ENCODE data around the gene CCDC12.

The CCDC12 gene

GRCh38 chr3:47013231-47013630, 36.7 kb upstream of the CCDC12 start:
- H3K4me3 ChIP-seq (ENCODE audit: low read depth, low read length) = no peak overlapping the region
- H3K9me3 ChIP-seq (ENCODE audit: control insufficient read depth, insufficient read depth, low read length) = no peaks in the 10 kb centered on the region
- H3K27me3 ChIP-seq (ENCODE audit: control insufficient read depth, insufficient read depth, low read length) = no peaks in the 10 kb centered on the region
- H3K9ac ChIP-seq (ENCODE audit: low read depth, low read length) = no peak overlapping the region
- no peaks in the 10 kb centered on the region for H3K4me1 ChIP-seq (ENCODE audit: control insufficient read depth, insufficient read depth, low read length)
- peaks cover 7% of the 10 kb centered on the region for H3K36me3 ChIP-seq (ENCODE audit: control insufficient read depth, insufficient read depth, low read length)

- Histone ChIP-seq H3K4me1 (ENCODE audit: control insufficient read depth, insufficient read depth, low read length) (no peaks in the 10 kb centered on the region), H3K9me3 (ENCODE audit: control insufficient read depth, insufficient read depth, low read length) (no peaks in the 10 kb centered on the region)
Measured at GRCh38 chr3:47012342-47013230, 36.0 kb upstream of the CCDC12 start.

GRCh38 chr3:47011371-47011770, 34.8 kb upstream of the CCDC12 start:
- Histone ChIP-seq H3K9ac (ENCODE audit: low read depth, low read length) (no peak overlapping the region), H3K4me1 (ENCODE audit: control insufficient read depth, insufficient read depth, low read length) (no peaks in the 10 kb centered on the region), H3K4me3 (ENCODE audit: low read depth, low read length) (no peak overlapping the region), H3K27me3 (ENCODE audit: control insufficient read depth, insufficient read depth, low read length) (no peaks in the 10 kb centered on the region), H3K36me3 (ENCODE audit: control insufficient read depth, insufficient read depth, low read length) (peaks cover 6% of the 10 kb centered on the region), H3K9me3 (ENCODE audit: control insufficient read depth, insufficient read depth, low read length) (no peaks in the 10 kb centered on the region)

More at GRCh38 chr3:47012342-47013230, 36.0 kb upstream of the CCDC12 start:
- H3K36me3 ChIP-seq (ENCODE audit: control insufficient read depth, insufficient read depth, low read length) = peaks cover 7% of the 10 kb centered on the region
- no peaks in the 10 kb centered on the region for H3K27me3 ChIP-seq (ENCODE audit: control insufficient read depth, insufficient read depth, low read length)
- H3K4me3 ChIP-seq (ENCODE audit: low read depth, low read length) = no peak overlapping the region
- no peak overlapping the region for H3K9ac ChIP-seq (ENCODE audit: low read depth, low read length)

- Histone ChIP-seq H3K9me3 (ENCODE audit: control insufficient read depth, insufficient read depth, low read length) (no peaks in the 10 kb centered on the region), H3K36me3 (ENCODE audit: control insufficient read depth, insufficient read depth, low read length) (peaks cover 11% of the 10 kb centered on the region), H3K27me3 (ENCODE audit: control insufficient read depth, insufficient read depth, low read length) (no peaks in the 10 kb centered on the region), H3K4me1 (ENCODE audit: control insufficient read depth, insufficient read depth, low read length) (no peaks in the 10 kb centered on the region), H3K4me3 (ENCODE audit: low read depth, low read length) (no peak overlapping the region), H3K9ac (ENCODE audit: low read depth, low read length) (no peak overlapping the region)
Measured at GRCh38 chr3:47010910-47011309, 34.4 kb upstream of the CCDC12 start.

GRCh38 chr3:47010111-47010712, 33.7 kb upstream of the CCDC12 start:
- Histone ChIP-seq H3K9me3 (ENCODE audit: control insufficient read depth, insufficient read depth, low read length) (no peaks in the 10 kb centered on the region), H3K4me3 (ENCODE audit: low read depth, low read length) (peak overlapping the region; percentile 79), H3K9ac (ENCODE audit: low read depth, low read length) (peak overlapping the region; percentile 94), H3K4me1 (ENCODE audit: control insufficient read depth, insufficient read depth, low read length) (no peaks in the 10 kb centered on the region), H3K36me3 (ENCODE audit: control insufficient read depth, insufficient read depth, low read length) (peaks cover 18% of the 10 kb centered on the region), H3K27me3 (ENCODE audit: control insufficient read depth, insufficient read depth, low read length) (no peaks in the 10 kb centered on the region)

- Histone ChIP-seq H3K9me3 (ENCODE audit: control insufficient read depth, insufficient read depth, low read length) (no peaks in the 10 kb centered on the region), H3K9ac (ENCODE audit: low read depth, low read length) (peak overlapping the region; percentile 94), H3K4me1 (ENCODE audit: control insufficient read depth, insufficient read depth, low read length) (no peaks in the 10 kb centered on the region), H3K4me3 (ENCODE audit: low read depth, low read length) (peak overlapping the region; percentile 79), H3K27me3 (ENCODE audit: control insufficient read depth, insufficient read depth, low read length) (no peaks in the 10 kb centered on the region), H3K36me3 (ENCODE audit: control insufficient read depth, insufficient read depth, low read length) (peaks cover 25% of the 10 kb centered on the region)
Measured at GRCh38 chr3:47009225-47010110, 32.9 kb upstream of the CCDC12 start.

GRCh38 chr3:47008851-47009224, 32.3 kb upstream of the CCDC12 start:
- H3K4me1 ChIP-seq (ENCODE audit: control insufficient read depth, insufficient read depth, low read length) = no peaks in the 10 kb centered on the region
- H3K4me3 ChIP-seq (ENCODE audit: low read depth, low read length) = peak overlapping the region; percentile 43
- H3K36me3 ChIP-seq (ENCODE audit: control insufficient read depth, insufficient read depth, low read length) = peaks cover 32% of the 10 kb centered on the region

GRCh38 chr3:47008234-47008796, 31.8 kb upstream of the CCDC12 start:
- no peak overlapping the region for H3K9ac ChIP-seq (ENCODE audit: low read depth, low read length)
- no peaks in the 10 kb centered on the region for H3K4me1 ChIP-seq (ENCODE audit: control insufficient read depth, insufficient read depth, low read length)
- H3K36me3 ChIP-seq (ENCODE audit: control insufficient read depth, insufficient read depth, low read length) = peaks cover 37% of the 10 kb centered on the region
- no peaks in the 10 kb centered on the region for H3K27me3 ChIP-seq (ENCODE audit: control insufficient read depth, insufficient read depth, low read length)
- no peaks in the 10 kb centered on the region for H3K9me3 ChIP-seq (ENCODE audit: control insufficient read depth, insufficient read depth, low read length)
- H3K4me3 ChIP-seq (ENCODE audit: low read depth, low read length) = peak overlapping the region; percentile 43

More at GRCh38 chr3:47008851-47009224, 32.3 kb upstream of the CCDC12 start:
- no peaks in the 10 kb centered on the region for H3K27me3 ChIP-seq (ENCODE audit: control insufficient read depth, insufficient read depth, low read length)
- no peaks in the 10 kb centered on the region for H3K9me3 ChIP-seq (ENCODE audit: control insufficient read depth, insufficient read depth, low read length)
- no peak overlapping the region for H3K9ac ChIP-seq (ENCODE audit: low read depth, low read length)

- Histone ChIP-seq H3K36me3 (ENCODE audit: control insufficient read depth, insufficient read depth, low read length) (peaks cover 43% of the 10 kb centered on the region), H3K27me3 (ENCODE audit: control insufficient read depth, insufficient read depth, low read length) (no peaks in the 10 kb centered on the region), H3K4me1 (ENCODE audit: control insufficient read depth, insufficient read depth, low read length) (no peaks in the 10 kb centered on the region), H3K9ac (ENCODE audit: low read depth, low read length) (no peak overlapping the region), H3K4me3 (ENCODE audit: low read depth, low read length) (no peak overlapping the region), H3K9me3 (ENCODE audit: control insufficient read depth, insufficient read depth, low read length) (no peaks in the 10 kb centered on the region)
Measured at GRCh38 chr3:47007482-47008233, 31.1 kb upstream of the CCDC12 start.

- H3K36me3 ChIP-seq (ENCODE audit: control insufficient read depth, insufficient read depth, low read length) = peaks cover 48% of the 10 kb centered on the region
- H3K4me3 ChIP-seq (ENCODE audit: low read depth, low read length) = no peak overlapping the region
- no peak overlapping the region for H3K9ac ChIP-seq (ENCODE audit: low read depth, low read length)
- no peaks in the 10 kb centered on the region for H3K9me3 ChIP-seq (ENCODE audit: control insufficient read depth, insufficient read depth, low read length)
- H3K4me1 ChIP-seq (ENCODE audit: control insufficient read depth, insufficient read depth, low read length) = no peaks in the 10 kb centered on the region
- no peaks in the 10 kb centered on the region for H3K27me3 ChIP-seq (ENCODE audit: control insufficient read depth, insufficient read depth, low read length)
Measured at GRCh38 chr3:47007001-47007400, 30.5 kb upstream of the CCDC12 start.
